Adrenal gland (tissue), 12 donors: Measurements from ENCODE around the gene FAM114A1. TPM values are rescaled to one million over a fixed set of nuclear protein-coding genes. Genes with fewer than 3 reads are reported as not detected.

ENCODE experiments used
- DNase-seq, 7 donors: peaks; one replicate each; pipeline ENCODE4 v3.0.0-alpha.2; 2019 to 2020
- H3K27ac ChIP-seq, 5 donors: fragments of 200-600 bp; sonication (generic) in 4 of 5; 1 replicate in 3 of 5; 2 replicates in 2 of 5; pipeline versions ENCODE4 v1.5.1 to v1.8.0; 2016 to 2020; ENCODE audit warnings: mild to moderate bottlenecking in 1 of 5
- H3K27me3 ChIP-seq: fragments of 200-600 bp; 2 replicates; pipeline ENCODE4 v1.8.0; 2021
- H3K36me3 ChIP-seq, 2 donors: fragments of 200-600 bp; replicated peaks in 1 of 2; 1 replicate in 1 of 2; 2 replicates in 1 of 2; pipeline versions ENCODE4 v1.5.1 to v1.8.0; 2018 to 2022
- H3K4me1 ChIP-seq, 2 donors: fragments of 200-600 bp; replicated peaks in 1 of 2; 1 replicate in 1 of 2; 2 replicates in 1 of 2; pipeline versions ENCODE4 v1.5.1 to v1.8.0; 2018 to 2021
- H3K4me3 ChIP-seq, 4 donors: fragments of 200-600 bp; sonication (generic) in 3 of 4; one replicate each; pipeline ENCODE4 v1.5.1; 2016 to 2018
- H3K9me3 ChIP-seq, 3 donors: fragments of 200-600 bp; sonication (generic) in 1 of 3; replicated peaks in 1 of 3; 1 replicate in 2 of 3; 2 replicates in 1 of 3; pipeline versions ENCODE4 v1.5.1 to v1.8.0; 2016 to 2021
- CTCF ChIP-seq, 6 experiments: fragments of 450-650 bp in 4 of 6; fragments of 200-600 bp in 2 of 6; sonication (generic) in 1 of 6; IDR thresholded peaks; 1 replicate in 5 of 6; 2 replicates in 1 of 6; pipeline versions ENCODE4 v1.5.1 to v1.8.0; 2016 to 2021; ENCODE audit warnings: antibody characterized with exemption in 6 of 6, mild to moderate bottlenecking in 2 of 6, moderate library complexity in 1 of 6
- POLR2A ChIP-seq, 2 donors: fragments of 450-650 bp; IDR thresholded peaks; one replicate each; pipeline ENCODE4 v1.6.1; 2017; ENCODE audit warnings: antibody characterized with exemption in 2 of 2, mild to moderate bottlenecking in 2 of 2, moderate library complexity in 1 of 2
- WGBS, 4 donors: extraction: QIAGEN DNeasy Blood & Tissue Kit in 2 of 4; methylation state at CpG; one replicate each; pipeline versions ENCODE4 v1.1.5 to v1.1.7; 2013 to 2017; 5-methylcytosine and 5-hydroxymethylcytosine counted together
- intact Hi-C, 2 donors: fragments of 100-400 bp; cut with DNase I; formaldehyde crosslinking; loops; one replicate each; pipeline versions ENCODE4 v1.14.1 to v1.15.0; 2022 to 2023
- polyA plus RNA-seq, 3 donors: library from polyadenylated mRNA; stranded (reverse); fragments of 200-250 nt in 2 of 3; fragments of 350-450 nt in 1 of 3; fragmentation: Illumina TruSeq in 1 of 3; extraction: RNeasy Lipid Tissue Mini Kit (QIAGEN cat#74804) in 1 of 3; gene quantifications; one replicate each; pipeline ENCODE4 v1.2.3, GENCODE V29; 2013 to 2014
- total RNA-seq, 9 donors: library from RNA; depleted of rRNA in 4 of 9; stranded (reverse); fragments of >200 nt in 4 of 9; fragments of 120-200 nt in 1 of 9; fragmentation: NEBNext Ultra II Directional in 1 of 9; extraction: Animal tissue kit (Norgen Biotek cat#: 25700) in 1 of 9; gene quantifications; one replicate each; pipeline versions ENCODE4 v1.1.0 to v1.2.4, GENCODE V29; 2013 to 2023
- donor health status: healthy with polysubstance abuse.
- donor health status: Bipolar disorder and iron deficiency.
- donor health status: DM: yes; HTN: yes; CAD: no.
- donor health status: DM: no; HTN: no; CAD: no.
- donor health status: DM: no; HTN: no; CAD: no.
- donor health status: DM: yes; HTN: yes; CAD: no.

The FAM114A1 gene
- total and polyA plus RNA-seq, 12 donors: 29.3 to 335 (median 174) TPM

- DNase-seq: no peak
- no peak for TF ChIP-seq POLR2A (IDR thresholded peaks at IDR 0.05)
- TF ChIP-seq CTCF (IDR thresholded peaks at IDR 0.05): no peak
- peaks cover 12 to 17% of the 10 kb centered on the region in 2 donors for H3K4me1 ChIP-seq
- no peak overlapping the region for H3K27ac ChIP-seq
- 61 to 75% (median 68%) methylated on average over 6 of the region's 6 CpGs for WGBS, 4 donors
- intact Hi-C loops: no loop called here
- no peaks in the 10 kb centered on the region for H3K9me3 ChIP-seq
- no peak overlapping the region for H3K4me3 ChIP-seq
- no peaks in the 10 kb centered on the region for H3K27me3 ChIP-seq
- no peaks in the 10 kb centered on the region for H3K36me3 ChIP-seq
Measured at GRCh38 chr4:38950734-38951133, 83.1 kb downstream of the FAM114A1 start.

GRCh38 chr4:38951598-38951997 is 84.0 kb downstream of the FAM114A1 start:
- Histone ChIP-seq H3K27ac (no peak overlapping the region), H3K9me3 (no peaks in the 10 kb centered on the region)

GRCh38 chr4:38952017-38952416 is 84.4 kb downstream of the FAM114A1 start:
- intact Hi-C loops: no loop called here
- Histone ChIP-seq H3K4me3 (no peak overlapping the region), H3K36me3 (no peaks in the 10 kb centered on the region), H3K27ac (no peak overlapping the region), H3K27me3 (no peaks in the 10 kb centered on the region), H3K9me3 (no peaks in the 10 kb centered on the region), H3K4me1 (peaks cover 12 to 17% of the 10 kb centered on the region in 2 donors)
- no peak for DNase-seq
- TF ChIP-seq CTCF (IDR thresholded peaks at IDR 0.05): no peak
- no peak for TF ChIP-seq POLR2A (IDR thresholded peaks at IDR 0.05)
- WGBS, 4 donors: 32 to 86% (median 62%) methylated on average over 1 of the region's 1 CpG

More at GRCh38 chr4:38951598-38951997, 84.0 kb downstream of the FAM114A1 start:
- intact Hi-C loops: no loop called here
- H3K36me3 ChIP-seq: no peaks in the 10 kb centered on the region
- WGBS, 4 donors: 65 to 74% (median 70%) methylated on average over 2 of the region's 2 CpGs
- no peaks in the 10 kb centered on the region for H3K27me3 ChIP-seq
- TF ChIP-seq POLR2A (IDR thresholded peaks at IDR 0.05) (no peak), CTCF (IDR thresholded peaks at IDR 0.05) (no peak)
- no peak overlapping the region for H3K4me3 ChIP-seq
- no peak for DNase-seq
- H3K4me1 ChIP-seq: peaks cover 12 to 17% of the 10 kb centered on the region in 2 donors

GRCh38 chr4:38954727-38955126 is 87.1 kb downstream of the FAM114A1 start:
- peaks cover 0 to 5% of the 10 kb centered on the region in 2 donors for H3K4me1 ChIP-seq
- no peak overlapping the region for H3K4me3 ChIP-seq
- DNase-seq: no peak
- intact Hi-C loops: no loop called here
- no peaks in the 10 kb centered on the region for H3K27me3 ChIP-seq
- no peaks in the 10 kb centered on the region for H3K36me3 ChIP-seq
- TF ChIP-seq POLR2A (IDR thresholded peaks at IDR 0.05) (no peak), CTCF (IDR thresholded peaks at IDR 0.05) (no peak)
- H3K27ac ChIP-seq: no peak overlapping the region
- no peaks in the 10 kb centered on the region for H3K9me3 ChIP-seq
